ENCODE data around the gene STARD10.
A peak's percentile ranks its signal among the peaks of the same experiment; 100 is the strongest.

Gene STARD10

DNA sequence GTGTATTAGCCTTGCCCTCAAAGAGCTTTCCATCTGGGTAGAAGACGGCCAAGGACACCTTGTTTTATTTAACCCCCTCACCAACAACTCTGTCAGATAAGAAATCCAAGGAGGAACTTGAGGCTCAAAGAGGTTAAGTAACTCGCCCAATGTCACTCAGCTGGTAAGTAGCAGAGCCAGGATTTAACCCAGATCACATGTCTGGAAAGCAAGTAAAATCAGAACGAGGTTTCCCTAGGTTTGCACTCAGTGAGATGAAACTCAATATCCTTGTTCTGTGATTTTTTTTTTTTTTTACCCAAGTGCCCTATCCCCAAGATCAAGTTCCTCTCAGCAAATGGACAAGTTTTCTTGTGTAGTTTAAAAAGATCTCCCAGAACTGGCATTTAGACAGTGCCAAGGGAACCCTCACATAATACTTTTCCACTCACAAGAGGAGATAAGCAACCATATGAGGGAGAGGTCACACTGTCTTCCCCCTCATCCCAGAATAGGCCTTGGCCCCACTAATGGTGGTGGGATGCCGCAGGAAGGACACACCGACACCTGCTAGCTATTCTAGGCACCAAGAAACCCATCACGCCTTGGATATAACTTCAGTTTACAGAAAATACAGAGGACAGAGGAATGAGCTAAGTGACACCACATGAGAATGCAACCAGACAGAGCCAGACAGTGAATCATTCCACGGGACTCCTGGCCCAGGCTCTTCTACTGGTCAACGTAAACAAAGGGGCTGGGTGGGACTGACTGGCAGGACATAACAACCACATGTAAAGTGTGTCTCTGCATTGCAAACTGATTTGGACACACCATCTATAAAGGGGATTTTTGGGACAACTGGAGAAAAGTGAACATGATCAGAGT lies 33.1 kb downstream of the STARD10 start:
- no peak for DNase-seq

DNA sequence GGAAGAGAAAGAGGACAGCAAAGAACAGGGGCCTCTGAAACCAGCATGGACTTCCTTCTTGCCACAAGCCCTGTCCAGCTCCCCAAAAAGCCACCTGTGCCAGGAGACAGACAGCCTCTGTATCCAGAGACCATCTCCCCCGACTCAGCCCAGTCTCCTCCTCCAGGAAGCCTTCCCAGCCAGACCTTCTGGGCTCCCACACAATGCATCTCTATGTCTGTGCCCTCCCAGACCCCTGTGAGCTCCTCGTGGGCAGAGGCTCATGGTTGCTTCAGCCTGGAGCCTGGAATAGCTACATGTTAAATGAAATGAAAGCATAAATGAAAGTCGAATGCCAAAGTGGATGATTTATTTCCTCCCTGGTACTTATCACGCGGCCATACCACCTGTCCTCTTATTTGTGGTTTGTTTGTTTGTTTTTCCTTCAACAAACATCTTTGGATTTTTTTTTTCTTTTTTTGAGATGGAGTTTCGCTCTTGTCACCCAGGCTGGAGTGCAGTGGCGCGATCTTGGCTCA lies 34.3 kb downstream of the STARD10 start:
- no peak for DNase-seq

DNA sequence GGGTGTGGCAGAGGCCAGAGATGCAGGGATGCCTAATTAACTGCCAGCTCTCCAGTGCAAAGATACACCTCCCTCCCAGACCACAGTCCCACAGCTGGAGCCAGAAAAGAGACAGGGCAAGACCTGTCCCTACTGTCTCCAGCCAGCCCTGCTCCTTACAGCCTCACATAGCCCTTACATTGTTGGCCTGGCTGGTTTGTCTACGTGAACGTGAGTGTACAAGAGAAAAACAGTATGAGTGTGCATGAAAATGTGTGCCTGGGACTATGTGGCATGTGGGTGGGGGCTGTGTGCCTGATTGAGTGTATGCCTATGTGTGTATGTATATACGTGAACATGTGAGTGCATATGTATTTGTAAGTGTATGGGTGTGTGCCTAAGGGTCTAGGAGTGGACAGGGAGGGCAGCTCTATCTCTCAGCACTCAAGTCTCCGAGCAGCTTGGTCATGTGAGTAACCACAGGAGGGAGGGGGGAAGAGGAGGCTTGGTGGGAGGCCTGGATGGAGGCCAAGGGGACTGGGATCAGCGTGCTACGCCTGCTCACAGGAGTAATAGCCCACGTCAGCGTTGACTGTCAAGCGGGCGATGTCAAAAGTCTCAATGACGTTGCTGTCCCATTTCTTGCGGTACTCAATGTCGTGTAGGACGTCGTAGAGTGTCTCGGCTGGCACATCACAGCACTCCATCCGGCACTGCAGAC lies 35.0 kb downstream of the STARD10 start:
- no peak for DNase-seq

DNA sequence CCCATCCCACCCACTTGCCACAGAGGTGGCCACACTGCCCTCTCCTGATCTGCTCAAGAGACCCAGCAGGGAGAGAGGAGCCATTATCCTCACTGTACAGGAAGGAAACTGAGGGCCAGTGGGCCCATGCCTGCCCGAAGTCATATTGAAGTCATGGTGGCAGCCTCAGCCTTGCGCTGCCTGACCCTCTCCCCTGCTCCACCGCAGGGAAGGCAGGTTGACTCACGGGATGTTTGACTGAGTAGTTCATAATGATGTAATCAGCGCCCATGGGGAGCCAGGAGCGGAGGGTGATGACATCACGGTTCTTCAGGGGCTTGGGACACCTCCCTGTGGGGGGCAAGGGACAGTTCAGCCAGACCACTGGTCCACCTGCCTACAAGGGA lies 35.5 kb downstream of the STARD10 start:
- DNase-seq: no peak

DNA sequence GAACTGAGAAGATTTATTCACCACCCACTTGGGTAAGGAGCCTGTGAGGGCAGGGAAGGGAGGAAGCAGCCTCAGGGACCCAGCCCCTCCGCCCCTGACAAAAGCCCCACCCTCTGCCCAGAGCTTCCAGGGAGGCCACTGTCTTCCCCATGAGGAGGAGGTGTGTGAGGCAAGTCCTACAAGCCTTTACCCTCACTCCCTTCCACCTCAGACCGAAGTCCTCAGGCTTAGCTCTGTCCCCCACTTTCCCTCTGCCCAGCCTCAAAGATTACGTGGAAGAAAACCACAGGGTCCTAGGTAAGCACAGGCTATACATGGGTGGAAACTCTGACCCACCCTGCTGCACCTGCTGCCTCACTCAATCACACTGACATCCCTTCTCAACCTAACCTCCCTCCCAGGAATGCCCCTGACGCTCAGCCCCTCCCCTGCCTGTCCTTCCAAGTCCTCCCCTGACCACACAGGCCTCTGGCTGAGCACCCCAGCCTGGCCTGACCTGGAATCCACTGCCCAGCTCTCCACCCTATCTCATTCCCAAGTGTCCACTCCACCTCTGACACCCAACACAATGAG lies 38.0 kb downstream of the STARD10 start:
- DNase-seq: no peak

DNA sequence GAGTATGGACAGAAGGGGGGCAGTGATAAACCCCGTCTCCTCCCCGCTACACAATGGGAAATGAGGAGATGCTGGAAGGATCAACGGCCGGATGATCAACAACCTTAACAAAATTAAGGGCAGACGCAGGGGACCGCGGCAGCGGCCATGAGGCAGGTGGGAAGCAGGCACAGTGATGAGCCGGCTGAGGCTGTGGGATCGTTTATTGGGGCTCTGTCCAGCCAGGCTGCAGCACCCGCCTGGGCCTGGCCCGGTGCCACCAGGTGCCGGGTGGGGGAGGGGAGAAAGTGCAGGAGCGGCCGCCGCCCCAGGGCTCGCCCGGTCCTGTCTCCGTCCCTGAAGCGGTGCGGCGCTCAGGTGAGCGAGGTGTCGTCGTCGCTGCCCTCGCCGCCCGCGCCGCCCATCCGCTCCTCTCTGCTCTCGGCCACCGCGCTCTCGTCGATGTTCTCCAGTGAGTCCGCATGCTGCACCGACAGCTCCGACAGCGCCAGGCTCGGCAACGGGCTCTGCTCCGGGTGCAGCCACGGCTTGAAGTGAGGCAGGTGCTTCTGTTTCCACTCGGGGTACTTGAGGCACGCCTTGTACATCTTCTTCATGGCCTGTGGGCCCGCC lies 39.2 kb downstream of the STARD10 start:
- DNase-seq: no peak

DNA sequence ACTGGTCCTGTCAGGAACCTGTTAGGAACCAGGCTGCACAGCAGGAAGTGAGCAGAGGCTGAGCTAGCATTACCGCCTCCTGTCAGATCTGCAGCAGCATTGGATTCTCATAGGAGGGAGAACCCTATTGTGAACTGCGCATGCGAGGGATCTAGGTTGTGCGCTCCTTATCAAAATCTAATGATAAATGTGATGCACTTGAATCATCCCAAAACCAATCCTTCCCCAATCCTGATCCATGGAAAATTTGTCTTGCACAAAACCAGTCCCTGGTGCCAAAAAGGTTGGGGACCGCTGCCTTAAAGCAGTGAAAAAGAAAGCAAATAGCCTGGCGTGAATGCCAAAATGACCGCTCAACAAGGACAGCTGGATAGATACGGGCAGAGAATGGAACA lies 39.7 kb downstream of the STARD10 start:
- no peak for DNase-seq

DNA sequence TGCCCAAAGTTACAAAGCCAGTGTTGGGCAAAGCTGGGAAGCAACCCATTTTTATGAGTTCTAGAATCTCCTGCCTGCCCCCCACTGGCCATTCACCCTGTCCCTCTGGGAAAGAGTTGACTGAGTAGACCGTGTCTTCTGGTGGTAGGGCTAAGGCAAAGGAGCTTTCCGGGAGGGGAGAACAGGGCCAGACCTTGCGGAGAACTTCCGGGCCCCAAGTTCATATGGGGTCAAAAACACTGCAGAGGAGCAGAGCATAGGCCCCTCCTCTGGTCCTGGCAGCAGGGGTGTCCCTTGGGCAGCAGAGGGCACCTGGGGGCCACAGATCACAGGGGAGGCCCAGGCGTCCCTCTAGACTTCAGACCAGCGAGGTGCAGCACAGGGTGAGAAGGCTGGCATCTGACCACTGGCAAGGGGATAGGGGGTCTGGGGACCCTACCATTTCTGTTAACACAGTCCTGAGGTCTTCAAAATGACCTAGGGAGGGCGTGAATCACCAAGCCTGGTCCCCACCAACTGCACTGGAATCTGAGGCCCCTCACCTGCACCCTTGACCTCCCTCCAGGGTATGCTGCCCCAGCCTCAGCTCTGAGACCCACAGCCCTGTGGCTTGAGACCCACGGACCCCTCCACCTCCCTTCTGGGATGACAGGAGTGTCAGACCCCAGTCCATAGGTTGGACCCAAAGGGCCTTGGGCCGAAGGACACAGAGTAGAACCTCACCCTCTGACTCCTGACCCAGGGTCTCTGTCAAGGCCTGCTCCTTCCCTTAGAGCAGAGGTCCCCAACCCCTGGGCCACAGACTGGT lies 40.3 kb downstream of the STARD10 start:
- no peak for DNase-seq

DNA sequence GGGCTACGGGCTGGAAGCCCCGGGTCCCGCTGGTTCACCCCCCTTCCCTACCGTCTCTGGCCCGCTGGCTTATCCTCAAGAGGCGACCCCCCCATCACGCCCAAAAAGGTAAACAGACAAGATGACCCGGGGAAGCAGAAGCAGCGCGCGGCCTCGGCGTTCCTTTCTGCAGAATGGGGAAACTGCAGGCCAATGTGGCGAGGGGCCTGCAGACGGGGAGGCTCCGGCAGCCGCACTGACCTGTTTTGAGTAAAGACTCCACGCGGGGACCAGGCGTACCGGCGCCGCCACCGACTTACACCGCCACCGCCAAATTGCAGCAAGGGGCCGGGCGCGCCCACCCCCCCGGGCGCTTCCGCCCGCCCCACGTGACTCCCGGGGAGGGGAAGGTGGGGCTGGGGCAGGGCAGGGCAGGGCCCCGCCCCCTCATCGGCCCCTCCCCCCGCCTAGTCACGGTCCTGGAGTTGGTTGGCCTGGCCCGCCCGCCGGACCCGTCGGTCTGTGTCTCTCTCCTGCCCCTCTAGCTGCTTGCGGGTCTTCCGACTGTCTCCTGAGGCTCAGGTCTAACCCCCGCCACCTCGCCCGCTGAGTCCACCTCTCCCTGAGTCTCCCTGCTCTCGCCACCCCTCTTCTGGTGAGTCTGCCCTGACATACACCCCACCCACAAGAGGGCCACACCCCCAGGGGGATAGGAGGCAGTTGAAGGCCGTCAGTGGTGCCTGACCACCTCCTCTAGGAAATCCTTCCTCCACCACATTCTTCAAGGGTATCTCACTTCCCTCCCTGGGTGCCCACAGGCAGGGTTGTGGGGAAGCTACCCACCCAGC lies 41.5 kb downstream of the STARD10 start, which contains the start of gene ARAP1:
TSS of gene ARAP1 (minus strand) at position 321 of the 827 bp plus-strand sequence. CDS start 25,280 bp downstream, outside the sequence.
- peak; percentile 60 for DNase-seq

DNA sequence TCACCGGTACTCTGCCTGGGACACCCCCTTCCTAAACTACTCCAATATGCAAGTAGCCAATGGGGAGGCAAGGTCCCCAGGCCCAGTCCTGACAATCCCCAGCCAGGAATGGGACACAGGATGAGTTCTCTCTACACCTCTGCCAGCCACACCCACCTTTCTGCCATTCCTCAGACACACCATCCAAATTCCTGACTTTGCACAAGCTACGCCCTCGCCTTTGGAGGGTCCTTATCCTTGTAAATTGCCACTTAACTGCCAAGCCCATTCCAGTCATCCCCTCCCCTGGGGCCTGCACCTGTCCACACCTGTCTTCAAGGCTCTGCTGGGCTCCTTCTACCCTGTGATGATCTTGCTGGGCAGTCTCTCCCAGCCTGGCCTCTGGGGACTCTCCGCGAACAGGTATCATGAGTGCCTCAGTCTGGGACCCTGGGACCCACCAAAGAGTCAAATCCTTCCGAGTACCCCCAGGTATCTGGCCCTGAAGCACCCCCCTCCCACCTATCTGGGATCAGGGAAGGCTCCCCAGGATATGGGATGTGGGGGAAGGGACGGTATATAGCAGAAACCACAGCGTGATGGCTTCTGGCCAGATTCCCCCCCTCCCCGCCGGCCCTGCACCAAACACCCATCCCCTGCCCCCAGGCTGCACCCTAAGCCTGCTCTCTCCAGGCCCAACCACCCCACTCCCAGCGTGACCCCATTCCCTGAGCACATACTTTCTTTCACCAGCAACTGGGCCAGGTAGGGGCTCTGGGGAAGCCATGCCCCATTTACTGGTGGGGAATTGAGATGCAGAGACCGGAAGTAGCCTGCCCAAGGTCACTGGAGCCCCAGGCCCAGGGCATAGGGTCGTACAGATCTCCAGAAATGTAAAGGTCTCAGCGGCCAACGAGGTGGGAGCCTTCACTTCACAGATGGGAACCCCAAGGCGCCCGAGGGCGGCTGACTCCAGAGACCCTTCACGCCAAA lies 42.4 kb downstream of the STARD10 start:
- DNase-seq: no peak

DNA sequence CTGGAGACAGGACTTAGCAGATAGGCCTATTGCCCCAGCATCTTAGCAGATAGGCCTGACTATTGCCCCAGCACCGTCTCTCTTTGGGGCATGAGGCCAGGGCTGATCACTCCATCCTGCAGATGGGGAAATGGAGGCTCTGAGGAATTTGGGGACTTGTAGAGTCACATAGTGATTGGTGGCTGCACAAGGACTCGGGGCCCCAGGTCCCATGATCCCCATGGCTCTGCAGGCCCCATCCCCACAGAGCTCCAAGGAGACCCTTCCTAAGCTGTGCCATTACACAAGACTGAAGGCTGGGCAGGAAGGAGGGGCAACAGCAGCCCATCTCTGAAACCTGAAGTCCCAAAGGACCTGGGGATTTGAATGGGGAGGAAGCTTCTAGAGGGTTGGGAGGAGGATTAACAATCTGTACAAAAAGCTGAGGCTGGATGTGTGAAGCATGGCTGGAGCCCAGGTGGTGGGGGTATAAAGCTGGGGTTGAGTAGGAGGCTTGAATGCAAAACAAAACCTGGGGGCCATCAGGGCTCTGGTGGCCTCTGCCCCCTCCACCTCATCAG lies 43.2 kb downstream of the STARD10 start:
- DNase-seq: no peak

DNA sequence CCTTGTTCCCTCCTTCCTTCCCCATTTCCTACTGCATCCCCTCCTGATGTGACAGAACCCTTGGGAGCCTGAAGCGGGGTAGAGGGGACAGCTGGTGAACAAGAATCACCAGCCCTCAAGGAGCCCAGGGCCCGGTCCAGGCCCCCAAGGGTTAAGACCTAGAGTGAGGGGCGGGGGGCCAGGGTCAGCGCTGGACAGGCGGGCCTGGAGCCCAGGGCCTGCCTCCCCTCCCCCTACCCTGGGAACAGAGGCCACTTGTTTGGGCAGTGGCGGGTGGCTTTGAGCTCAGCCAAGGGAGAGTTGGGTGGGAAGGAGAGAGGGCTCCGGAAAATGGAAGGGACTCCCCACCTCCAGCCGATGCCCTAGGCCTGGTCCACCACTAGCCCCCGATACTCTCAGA lies 43.8 kb downstream of the STARD10 start:
- DNase-seq: no peak

DNA sequence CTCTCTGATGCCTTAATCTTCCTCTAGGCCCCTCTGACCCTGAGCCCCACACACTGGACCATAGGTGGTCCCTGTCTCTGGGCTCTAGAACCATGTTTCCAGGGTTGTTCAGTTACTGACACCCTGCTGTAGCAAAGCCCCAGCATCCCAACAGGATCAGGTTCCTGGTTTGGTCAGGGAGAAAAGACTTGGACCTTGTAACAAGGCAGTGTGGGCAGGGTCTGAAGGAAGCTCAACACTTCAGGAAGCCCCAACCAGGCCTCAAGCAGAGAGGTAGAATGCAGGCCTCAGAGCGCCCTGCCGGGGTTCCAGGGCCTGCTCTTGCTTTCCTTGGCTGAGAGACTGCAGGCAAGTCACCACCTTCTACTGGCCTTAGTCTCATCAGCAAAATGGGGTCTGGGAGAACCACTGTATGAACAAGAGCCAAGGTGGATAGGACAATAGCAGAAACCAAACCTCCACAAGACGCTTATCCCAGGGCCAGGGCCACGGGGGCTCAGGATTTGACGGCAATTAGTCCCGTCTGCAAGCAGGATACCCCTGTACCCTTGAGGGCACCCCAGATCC lies 46.5 kb downstream of the STARD10 start:
- DNase-seq: no peak

DNA sequence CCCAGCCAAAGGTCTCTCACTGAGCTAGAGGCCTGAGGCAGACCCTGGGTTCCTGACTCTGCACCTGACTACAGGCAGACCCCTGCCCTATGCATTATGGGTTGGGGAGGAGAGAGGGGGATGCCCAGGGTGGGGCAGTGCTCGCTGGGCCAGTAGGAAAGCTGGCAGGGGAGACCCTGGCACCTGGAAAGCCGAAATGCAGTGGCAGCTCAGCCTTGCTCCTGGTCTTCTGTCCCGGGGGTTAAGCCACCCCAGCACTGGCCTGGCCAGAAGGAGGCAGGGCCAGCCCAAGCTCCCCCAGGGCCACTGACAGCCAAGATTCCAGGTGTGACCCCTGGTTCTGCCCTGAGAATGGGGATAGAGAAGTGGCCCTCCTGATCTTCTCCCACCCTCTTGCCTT lies 47.0 kb downstream of the STARD10 start:
- DNase-seq: no peak

DNA sequence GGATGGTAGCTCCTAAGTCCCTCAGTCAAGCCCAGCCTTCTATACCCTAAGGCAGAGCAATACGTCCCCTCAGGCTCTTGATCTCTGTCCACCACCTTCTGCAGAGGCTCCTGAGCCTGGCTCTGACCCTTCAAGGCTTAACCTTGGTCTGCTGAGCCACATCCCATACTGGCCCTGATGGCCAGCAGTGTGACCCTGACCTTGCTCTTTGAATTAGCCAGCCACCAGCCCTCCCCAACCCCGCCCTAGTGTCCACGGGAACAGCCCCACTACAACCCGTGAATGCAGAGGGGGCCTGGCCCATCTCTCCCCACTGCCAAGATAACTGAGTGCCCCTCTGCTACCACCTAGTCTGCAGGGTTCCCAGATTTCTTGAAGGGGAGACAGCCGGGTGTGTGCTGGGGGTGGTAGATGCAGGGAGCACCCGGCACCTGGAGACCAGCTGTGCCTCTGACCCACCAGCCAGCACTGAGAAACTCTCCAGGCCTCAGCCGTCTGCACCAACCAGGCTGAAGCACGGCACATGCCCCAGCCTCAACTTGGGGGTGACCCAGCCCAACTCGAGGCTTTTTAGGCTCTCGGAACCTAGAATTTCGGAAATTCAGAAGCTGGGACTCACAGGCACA lies 47.8 kb downstream of the STARD10 start:
- DNase-seq: no peak

DNA sequence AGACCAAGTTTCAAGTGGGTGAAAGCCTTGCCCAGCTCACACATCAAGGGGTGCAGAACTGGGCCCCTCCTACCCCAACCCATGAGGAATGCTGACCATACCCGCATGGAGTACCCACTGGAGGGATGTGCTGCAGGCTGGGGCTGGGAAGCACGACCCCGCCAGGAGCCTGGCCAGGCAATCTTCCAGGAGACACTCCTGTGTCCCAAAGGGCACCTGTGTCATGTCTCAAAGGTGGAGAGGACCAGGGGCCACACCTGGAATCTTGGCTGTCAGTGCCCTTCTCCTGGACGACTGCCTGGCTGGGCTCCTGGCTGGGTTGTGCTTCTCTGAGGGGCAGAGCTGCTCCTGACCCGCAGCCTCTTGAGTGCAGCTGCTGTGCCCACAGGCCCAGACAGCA lies 48.3 kb downstream of the STARD10 start:
- DNase-seq: no peak

DNA sequence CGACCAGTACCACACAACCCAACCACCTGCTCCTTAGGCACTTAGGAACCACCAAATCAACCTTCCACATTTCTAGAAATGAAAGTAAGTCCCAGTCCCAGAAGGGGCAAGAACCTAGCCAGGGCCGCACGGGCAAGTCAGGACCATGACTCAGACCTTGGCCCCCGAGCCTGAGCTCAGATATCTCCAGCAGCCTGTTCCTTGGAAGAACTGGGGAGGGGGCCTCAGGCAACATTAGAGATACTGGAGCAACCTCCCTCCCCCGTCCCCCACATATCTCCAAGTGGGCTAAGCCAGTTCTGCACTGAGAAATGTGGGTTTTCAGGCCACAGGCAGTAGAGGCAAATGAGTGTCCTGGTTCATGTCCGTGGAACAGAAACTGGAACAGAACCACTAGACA lies 49.4 kb downstream of the STARD10 start:
- no peak for DNase-seq

DNA sequence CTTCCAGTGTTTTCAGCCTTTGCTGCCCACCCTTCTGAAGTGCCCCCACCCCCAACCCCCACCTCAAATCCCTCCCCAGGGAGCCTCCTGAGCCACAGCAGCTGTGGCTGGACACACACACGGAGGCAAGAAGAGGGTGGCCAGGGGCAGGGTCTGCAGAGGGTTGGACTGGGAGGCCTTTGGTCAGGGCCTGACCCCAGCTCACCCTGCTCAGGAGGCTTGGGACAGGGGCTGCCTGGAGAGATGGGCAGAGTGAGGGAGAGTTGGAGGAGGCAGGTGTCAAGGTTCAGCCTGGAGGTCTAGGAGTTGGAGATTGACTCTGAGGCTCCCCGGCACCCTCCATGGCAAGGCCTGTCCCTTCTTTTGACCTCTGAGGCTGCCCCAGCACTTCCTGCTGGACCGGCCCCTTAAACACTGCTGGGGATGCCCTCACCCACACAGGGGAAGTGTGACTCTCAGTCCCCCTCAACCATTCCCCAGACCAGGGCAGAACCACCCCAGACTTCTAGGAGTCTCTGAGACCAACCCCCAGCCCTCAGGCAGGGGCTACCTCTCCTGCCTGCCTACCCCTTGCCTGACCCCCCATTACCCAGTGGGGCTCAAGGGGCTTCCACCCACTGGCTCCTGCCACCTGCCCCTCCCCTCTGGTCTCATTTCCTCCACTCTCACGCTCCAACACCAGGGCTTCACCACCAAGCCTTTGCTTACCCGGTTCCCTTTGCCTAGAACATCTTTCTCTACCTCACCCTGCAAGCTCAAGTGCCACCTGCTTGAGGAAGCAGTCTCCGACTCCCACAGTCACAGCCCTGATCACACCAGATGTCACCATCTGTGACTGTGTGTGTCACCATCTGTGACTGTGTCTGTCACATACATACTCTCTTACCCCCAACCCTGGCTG lies 50.3 kb downstream of the STARD10 start:
- DNase-seq: no peak
